Epithelial cell of proximal tubule (primary cell): ENCODE data around the gene ATP11A. TPM values are rescaled to one million over a fixed set of nuclear protein-coding genes. Genes with fewer than 3 reads are reported as not detected.
A peak's percentile ranks its signal among the peaks of the same experiment; 100 is the strongest.

ENCODE experiments used
- DNase-seq: peaks from one replicate; pipeline ENCODE4 v3.0.0-alpha.2; 2011; ENCODE audit warnings: low read depth
- H3K4me3 ChIP-seq: 2 replicates; pipeline ENCODE4 v1.5.1; 2011; ENCODE audit warnings: low read depth, mild to moderate bottlenecking, low read length
- total RNA-seq: library from RNA; depleted of rRNA; stranded (reverse); fragments of >200 nt; gene quantifications from 2 replicates; pipeline ENCODE4 v1.2.3, GENCODE V29; 2015
- TF ChIP-seq, protein P1 (sequence below): conservative IDR thresholded peaks from 2 replicates; pipeline ENCODE4 v1.5.1; 2012; ENCODE audit warnings: low read depth, mild to moderate bottlenecking, low read length

ATP11A gene
- total RNA-seq, 1 donor from 2014 or later, result 27.2 TPM

DNA sequence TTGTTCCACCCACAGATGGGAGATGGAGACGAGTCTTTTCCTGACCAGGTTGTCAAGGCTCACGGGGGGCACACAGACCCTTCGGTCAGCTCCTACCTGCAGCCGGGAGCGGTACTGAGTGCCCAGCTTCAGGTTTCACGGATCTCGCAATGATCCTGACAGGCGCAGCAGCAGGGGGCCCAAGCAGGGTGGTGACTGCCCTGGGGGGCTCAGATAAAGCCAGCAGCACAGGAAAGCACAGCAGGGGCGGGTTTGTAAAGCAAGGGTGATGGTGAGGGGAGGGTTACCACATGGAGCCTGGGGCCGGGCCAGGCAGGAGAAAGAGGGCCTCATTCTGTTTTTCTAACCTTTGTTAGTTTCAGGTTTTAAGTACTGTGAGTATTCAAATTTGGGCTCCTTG lies 41.7 kb upstream of the ATP11A start:
- TF ChIP-seq, protein P1, sequence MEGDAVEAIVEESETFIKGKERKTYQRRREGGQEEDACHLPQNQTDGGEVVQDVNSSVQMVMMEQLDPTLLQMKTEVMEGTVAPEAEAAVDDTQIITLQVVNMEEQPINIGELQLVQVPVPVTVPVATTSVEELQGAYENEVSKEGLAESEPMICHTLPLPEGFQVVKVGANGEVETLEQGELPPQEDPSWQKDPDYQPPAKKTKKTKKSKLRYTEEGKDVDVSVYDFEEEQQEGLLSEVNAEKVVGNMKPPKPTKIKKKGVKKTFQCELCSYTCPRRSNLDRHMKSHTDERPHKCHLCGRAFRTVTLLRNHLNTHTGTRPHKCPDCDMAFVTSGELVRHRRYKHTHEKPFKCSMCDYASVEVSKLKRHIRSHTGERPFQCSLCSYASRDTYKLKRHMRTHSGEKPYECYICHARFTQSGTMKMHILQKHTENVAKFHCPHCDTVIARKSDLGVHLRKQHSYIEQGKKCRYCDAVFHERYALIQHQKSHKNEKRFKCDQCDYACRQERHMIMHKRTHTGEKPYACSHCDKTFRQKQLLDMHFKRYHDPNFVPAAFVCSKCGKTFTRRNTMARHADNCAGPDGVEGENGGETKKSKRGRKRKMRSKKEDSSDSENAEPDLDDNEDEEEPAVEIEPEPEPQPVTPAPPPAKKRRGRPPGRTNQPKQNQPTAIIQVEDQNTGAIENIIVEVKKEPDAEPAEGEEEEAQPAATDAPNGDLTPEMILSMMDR, result no peak
- no peak overlapping the region for H3K4me3 ChIP-seq
- no peak for DNase-seq

DNA sequence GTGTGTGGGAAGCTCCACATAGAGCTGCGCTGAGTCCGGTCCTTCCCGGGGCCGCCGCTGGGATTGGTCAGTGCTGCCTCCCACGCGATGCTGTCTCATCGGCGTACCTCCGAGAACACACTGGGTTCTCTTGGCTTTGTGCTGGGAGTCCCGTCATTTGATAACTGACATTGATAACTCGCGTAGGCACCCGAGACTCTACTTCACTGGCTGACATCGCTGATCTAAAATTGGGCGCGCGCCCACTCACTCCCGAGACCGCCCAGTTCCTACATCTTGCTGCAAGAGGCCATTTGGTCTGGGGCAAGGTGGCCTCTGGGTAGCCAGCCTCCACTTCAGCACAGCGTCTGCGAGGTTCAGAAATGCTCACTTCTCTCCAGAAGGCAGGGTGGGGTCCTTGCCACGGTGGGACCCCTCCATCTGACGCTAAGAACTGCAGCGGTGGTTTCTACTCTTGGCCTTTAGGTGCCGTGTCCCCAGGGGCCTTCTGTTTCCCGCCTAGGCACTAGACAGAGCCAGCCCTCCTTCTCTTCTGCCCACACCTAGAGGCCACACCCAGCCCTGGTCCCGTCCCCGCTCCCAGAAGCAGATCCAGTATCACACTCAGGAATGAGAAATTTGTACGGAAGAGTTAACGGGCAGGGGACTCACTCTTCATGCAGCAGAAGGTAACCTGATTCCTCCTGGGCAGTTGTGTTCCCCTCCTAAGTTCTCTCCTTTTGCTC lies 40.7 kb upstream of the ATP11A start:
- H3K4me3 ChIP-seq, result no peak overlapping the region
- TF ChIP-seq, protein P1, result no peak
- no peak for DNase-seq

DNA sequence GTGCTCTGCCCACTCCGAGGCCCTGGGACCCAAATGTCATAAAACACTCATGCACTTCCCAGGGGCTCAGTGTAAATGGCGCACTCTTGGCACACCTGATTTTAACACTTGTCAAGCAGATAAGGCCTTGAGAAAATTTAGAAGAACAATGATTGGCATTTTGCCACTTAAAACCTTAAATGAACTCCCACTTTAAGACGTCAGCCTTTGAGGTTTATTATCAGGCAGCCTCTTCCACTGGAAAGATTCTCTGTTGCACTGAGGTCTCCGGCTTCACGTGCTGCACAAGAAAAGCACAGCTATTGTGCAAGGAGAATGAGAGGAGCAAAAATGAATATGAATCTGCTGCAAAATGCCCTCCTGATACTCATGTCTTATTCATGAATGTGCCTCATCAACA lies 38.5 kb upstream of the ATP11A start:
- no peak for DNase-seq
- TF ChIP-seq, protein P1, result no peak

DNA sequence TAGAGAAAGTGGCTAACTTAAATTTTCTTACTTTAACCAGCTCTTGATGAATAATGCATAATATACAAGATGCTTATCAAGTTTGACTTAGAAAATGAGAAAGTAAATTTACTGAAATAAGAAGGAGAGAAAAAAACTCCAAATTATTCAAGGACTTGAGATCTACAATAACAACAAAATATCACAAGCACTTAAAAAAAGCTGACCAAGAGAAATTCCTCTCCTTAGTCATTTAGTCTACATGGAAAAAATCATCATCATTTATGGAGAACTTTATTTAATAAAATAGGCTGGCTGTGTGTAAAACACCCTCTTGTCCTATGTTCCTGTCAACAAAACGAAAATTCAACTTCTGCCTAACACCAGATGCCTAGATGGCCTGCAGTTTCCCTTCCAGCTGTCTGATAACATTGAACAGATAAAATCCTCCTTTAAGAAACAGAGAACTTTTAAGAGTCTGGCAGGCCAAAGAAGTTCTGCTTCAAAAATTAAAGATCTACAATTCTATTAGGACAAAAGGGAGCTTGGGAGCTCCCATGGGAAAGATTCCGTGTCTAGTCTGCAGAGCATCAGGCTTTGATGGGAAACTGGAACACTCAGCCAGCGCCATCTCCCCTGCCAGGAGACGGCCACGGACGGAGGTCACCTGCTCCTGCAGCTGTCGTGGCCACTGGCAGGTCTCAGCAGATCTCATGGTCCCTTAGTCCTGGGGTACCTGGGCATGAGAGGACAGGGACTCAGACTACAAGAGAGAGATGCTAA lies 37.9 kb upstream of the ATP11A start:
- TF ChIP-seq, protein P1, result no peak
- peak overlapping the region; percentile 18 for H3K4me3 ChIP-seq
- DNase-seq, result no peak

More for the DNA sequence above, 38.5 kb upstream of the ATP11A start:
- no peak overlapping the region for H3K4me3 ChIP-seq

DNA sequence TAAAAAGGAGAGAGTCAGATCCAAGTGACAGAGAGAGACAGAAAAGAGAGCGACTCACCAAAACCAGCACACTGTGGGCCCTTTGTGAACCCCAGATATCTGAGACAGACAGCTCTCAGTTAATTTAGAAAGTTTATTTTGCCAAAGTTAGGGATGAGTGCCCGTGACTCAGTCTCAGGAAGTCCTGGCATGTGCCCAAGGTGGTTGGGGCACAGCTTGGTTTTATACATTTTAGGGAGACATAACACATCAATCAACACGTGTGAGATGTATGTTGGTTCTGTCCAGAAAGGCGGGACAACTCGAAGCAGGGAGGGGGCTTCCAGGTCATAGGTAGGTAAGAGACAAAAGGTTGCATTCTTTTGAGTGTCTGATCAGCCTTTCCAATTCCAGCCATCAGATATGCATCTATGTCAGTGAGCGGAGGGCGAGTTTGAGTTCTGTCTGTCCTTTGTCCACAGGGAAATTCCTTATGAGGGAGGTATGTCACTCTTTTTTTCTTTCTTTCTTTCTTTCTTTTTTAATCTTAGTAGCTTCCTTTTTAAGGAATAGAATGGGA lies 37.2 kb upstream of the ATP11A start:
- TF ChIP-seq, protein P1, result no peak
- DNase-seq, result no peak
- H3K4me3 ChIP-seq, result peak overlapping the region; percentile 18

DNA sequence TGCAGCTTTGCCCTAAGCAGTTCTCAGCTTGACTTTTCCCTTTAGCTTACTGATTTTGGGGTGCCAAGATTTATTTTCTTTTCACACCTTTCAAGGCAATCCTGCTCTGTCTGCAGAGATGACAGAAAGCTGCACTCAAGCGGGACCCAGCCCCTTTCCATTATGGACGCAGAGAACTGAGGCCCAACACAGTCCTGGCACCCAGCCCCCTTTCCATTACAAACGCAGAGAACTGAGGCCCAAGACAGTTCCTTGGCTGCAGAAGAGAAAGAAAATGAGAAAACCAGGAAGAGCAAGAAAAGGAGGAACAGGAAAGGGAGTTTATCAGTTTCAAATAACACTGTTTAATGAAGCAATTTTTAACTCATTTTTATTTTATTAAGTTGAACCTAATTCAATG lies 36.8 kb upstream of the ATP11A start:
- DNase-seq, result no peak
- TF ChIP-seq, protein P1, result no peak
- H3K4me3 ChIP-seq, result no peak overlapping the region
